Caco-2 (cell line): Measurements from ENCODE around the gene TP63. TPM values are rescaled to one million over a fixed set of nuclear protein-coding genes. Genes with fewer than 3 reads are reported as not detected.

Experiments
- BruUV-seq: library from RNA; stranded (reverse); fragments of 400-500 nt; replicated peaks from 2 replicates; lab custom pipeline; 2021; lab: Mats Ljungman, UMichigan
- CTCF ChIA-PET: fragments of 300-600 bp; sonication (Branson Sonifier 250); formaldehyde crosslinking; loops from one replicate; lab custom pipeline; 2022; ENCODE audit warnings: antibody characterized with exemption; lab: Charles Lee
- POLR2A ChIA-PET: fragments of 300-600 bp; sonication (Branson Sonifier 250); formaldehyde crosslinking; loops from one replicate; lab custom pipeline; 2022; ENCODE audit warnings: antibody characterized with exemption; lab: Charles Lee
- DNase-seq, 2 experiments: peaks; one replicate each; pipeline versions ENCODE4 v3.0.0 to v3.0.0-alpha.2; 2020 to 2022
- H3K27me3 ChIP-seq: replicated peaks from 2 replicates; pipeline ENCODE4 v1.6.0; 2011; ENCODE audit warnings: low read length; ENCODE audit not compliant: control insufficient read depth, insufficient read depth
- H3K36me3 ChIP-seq: 2 replicates; pipeline ENCODE4 v1.5.1; 2011; ENCODE audit warnings: low read length; ENCODE audit not compliant: control insufficient read depth, insufficient read depth
- H3K4me1 ChIP-seq: fragments of 250-450 bp; sonication (Bioruptor Pico); 2 replicates; pipeline ENCODE4 v1.5.1; 2020; ENCODE audit warnings: mild to moderate bottlenecking
- H3K4me3 ChIP-seq: 2 replicates; pipeline ENCODE4 v1.5.1; 2011; ENCODE audit warnings: low read depth, mild to moderate bottlenecking, control low read depth, low read length
- H3K9me3 ChIP-seq: fragments of 250-450 bp; sonication (Bioruptor Pico); 2 replicates; pipeline ENCODE4 v1.5.1; 2020; ENCODE audit warnings: mild to moderate bottlenecking, moderate library complexity
- H3K27ac Mint-ChIP-seq: one replicate; pipeline ENCODE4 v1.8.0; 2022; ENCODE audit warnings: mixed read lengths; ENCODE audit not compliant: unreplicated experiment
- H3K27me3 Mint-ChIP-seq: one replicate; pipeline ENCODE4 v1.8.0; 2022; ENCODE audit warnings: mixed read lengths; ENCODE audit not compliant: insufficient read depth, unreplicated experiment
- H3K36me3 Mint-ChIP-seq: one replicate; pipeline ENCODE4 v1.8.0; 2022; ENCODE audit warnings: mild to moderate bottlenecking, mixed read lengths; ENCODE audit not compliant: insufficient read depth, unreplicated experiment
- H3K4me1 Mint-ChIP-seq: one replicate; pipeline ENCODE4 v1.8.0; 2022; ENCODE audit warnings: low read depth, mixed read lengths; ENCODE audit not compliant: unreplicated experiment
- H3K4me3 Mint-ChIP-seq: one replicate; pipeline ENCODE4 v1.8.0; 2022; ENCODE audit warnings: mild to moderate bottlenecking, moderate library complexity, mixed read lengths; ENCODE audit not compliant: unreplicated experiment
- H3K9me3 Mint-ChIP-seq: one replicate; pipeline ENCODE4 v1.8.0; 2022; ENCODE audit warnings: mixed read lengths; ENCODE audit not compliant: unreplicated experiment
- intact Hi-C: fragments of 100-400 bp; cut with micrococcal nuclease; formaldehyde crosslinking; loops from one replicate; pipeline ENCODE4 v1.10.0; 2022; ENCODE audit not compliant: unreplicated experiment
- total RNA-seq: library from RNA; stranded (reverse); gene quantifications from 2 replicates; pipeline ENCODE4 v1.2.3, GENCODE V29; 2022
- TF ChIP-seq, protein P1 (sequence below), 2 experiments: fragments of 200-600 bp in 1 of 2; IDR thresholded peaks; 1 replicate in 1 of 2; 2 replicates in 1 of 2; pipeline versions ENCODE4 v1.5.1 to v1.8.0; 2011 to 2022; ENCODE audit warnings: antibody characterized with exemption in 1 of 2, control low read depth in 1 of 2, inconsistent platforms in 1 of 2, low read depth in 1 of 2, low read length in 1 of 2, mild to moderate bottlenecking in 1 of 2, moderate library complexity in 1 of 2; ENCODE audit not compliant: insufficient read depth in 1 of 2, severe bottlenecking in 1 of 2, unreplicated experiment in 1 of 2

Gene TP63
- total RNA-seq, 1 experiment from 2014 or later: 1.2 TPM

DNA sequence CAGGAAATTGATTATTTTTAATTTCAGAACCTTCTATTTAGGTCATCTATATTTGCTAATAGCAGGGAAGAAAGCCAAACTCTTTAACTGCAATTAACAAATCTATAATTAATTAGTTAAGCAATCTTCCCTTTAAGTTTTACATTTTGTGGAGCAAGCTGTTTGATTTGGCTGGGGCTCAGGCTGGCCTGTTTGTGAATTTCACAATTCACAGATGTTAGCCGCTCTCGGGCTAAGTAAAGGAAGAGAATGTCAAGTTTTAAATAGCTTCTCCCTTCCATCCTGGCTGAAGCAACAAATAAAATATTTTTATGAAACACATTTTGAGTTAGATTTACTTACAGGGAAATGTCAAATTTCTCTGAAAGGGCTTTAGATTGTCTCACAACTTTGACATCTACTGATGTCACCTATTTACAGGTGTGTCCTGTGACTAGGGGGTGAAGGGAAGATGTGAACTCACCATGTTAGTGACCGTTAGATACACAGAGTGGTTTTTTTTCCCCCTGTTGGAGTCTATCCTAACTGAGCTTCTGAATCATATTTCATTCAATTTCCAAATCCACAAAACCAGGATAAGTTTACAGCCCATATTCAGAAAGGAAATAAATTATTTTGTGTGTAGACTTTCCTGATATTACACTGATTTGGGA is 1.3 kb upstream of the TP63 start:
- no peaks in the 10 kb centered on the region for H3K27me3 ChIP-seq
- no peaks in the 10 kb centered on the region for H3K9me3 ChIP-seq
- H3K4me1 ChIP-seq: no peaks in the 10 kb centered on the region
- no TSS peak for BruUV-seq
- Mint-ChIP-seq H3K27ac (no peak overlapping the region), H3K4me3 (no peak overlapping the region), H3K9me3 (no peaks in the 10 kb centered on the region), H3K36me3 (no peaks in the 10 kb centered on the region), H3K27me3 (peaks cover 3% of the 10 kb centered on the region), H3K4me1 (no peaks in the 10 kb centered on the region)
- TF ChIP-seq, protein P1, sequence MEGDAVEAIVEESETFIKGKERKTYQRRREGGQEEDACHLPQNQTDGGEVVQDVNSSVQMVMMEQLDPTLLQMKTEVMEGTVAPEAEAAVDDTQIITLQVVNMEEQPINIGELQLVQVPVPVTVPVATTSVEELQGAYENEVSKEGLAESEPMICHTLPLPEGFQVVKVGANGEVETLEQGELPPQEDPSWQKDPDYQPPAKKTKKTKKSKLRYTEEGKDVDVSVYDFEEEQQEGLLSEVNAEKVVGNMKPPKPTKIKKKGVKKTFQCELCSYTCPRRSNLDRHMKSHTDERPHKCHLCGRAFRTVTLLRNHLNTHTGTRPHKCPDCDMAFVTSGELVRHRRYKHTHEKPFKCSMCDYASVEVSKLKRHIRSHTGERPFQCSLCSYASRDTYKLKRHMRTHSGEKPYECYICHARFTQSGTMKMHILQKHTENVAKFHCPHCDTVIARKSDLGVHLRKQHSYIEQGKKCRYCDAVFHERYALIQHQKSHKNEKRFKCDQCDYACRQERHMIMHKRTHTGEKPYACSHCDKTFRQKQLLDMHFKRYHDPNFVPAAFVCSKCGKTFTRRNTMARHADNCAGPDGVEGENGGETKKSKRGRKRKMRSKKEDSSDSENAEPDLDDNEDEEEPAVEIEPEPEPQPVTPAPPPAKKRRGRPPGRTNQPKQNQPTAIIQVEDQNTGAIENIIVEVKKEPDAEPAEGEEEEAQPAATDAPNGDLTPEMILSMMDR (IDR thresholded peaks at IDR 0.05; ENCODE audit: insufficient read depth in 1 of 2, low read depth in 1 of 2, low read length in 1 of 2, severe bottlenecking in 1 of 2, unreplicated experiment in 1 of 2): no peak
- no peak overlapping the region for H3K4me3 ChIP-seq
- ChIA-PET POLR2A (no interaction called here), CTCF (no interaction called here)
- DNase-seq: no peak
- H3K36me3 ChIP-seq: no peaks in the 10 kb centered on the region
- intact Hi-C loops: no loop called here

DNA sequence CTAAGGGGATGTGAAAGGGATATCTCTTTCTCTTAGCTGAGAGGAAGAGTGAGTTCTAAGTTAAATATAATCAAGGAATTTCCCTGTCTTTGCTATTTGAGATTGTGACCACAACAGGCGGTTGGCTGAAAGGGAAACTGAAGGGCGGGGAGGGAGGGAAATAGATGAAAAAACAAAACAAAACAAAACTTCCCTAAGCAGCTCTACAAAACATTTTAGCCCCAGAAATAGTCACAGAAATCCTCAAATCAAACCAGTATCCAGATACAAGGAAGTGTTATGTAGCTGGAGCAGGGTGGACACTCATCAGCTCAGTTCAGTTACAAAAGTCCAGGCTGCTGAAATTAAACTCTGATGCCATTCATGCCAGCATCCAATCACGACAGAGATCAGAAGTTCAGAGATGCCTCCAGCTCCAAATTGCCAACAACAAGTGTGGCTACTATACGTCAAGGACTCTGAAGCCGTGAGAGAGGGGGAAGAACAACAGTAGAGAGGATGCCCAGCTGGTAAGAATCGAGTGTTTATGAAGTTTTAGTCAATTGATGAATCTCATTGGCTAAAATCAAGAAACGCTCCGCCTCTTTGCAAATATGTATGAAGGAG is 319 bp upstream of the TP63 start:
- intact Hi-C loops: no loop called here
- H3K9me3 ChIP-seq: no peaks in the 10 kb centered on the region
- TF ChIP-seq, protein P1 (IDR thresholded peaks at IDR 0.05; ENCODE audit: insufficient read depth in 1 of 2, low read depth in 1 of 2, low read length in 1 of 2, severe bottlenecking in 1 of 2, unreplicated experiment in 1 of 2): no peak
- ChIA-PET POLR2A (no interaction called here), CTCF (no interaction called here)
- H3K9me3 Mint-ChIP-seq: no peaks in the 10 kb centered on the region
- H3K27me3 Mint-ChIP-seq: peaks cover 5% of the 10 kb centered on the region
- no peak overlapping the region for H3K4me3 ChIP-seq
- H3K4me1 Mint-ChIP-seq: no peaks in the 10 kb centered on the region
- H3K36me3 Mint-ChIP-seq: no peaks in the 10 kb centered on the region
- DNase-seq: no peak
- BruUV-seq: no TSS peak
- H3K27me3 ChIP-seq: no peaks in the 10 kb centered on the region
- H3K4me1 ChIP-seq: no peaks in the 10 kb centered on the region
- H3K27ac Mint-ChIP-seq: no peak overlapping the region
- H3K4me3 Mint-ChIP-seq: no peak overlapping the region
- no peaks in the 10 kb centered on the region for H3K36me3 ChIP-seq

DNA sequence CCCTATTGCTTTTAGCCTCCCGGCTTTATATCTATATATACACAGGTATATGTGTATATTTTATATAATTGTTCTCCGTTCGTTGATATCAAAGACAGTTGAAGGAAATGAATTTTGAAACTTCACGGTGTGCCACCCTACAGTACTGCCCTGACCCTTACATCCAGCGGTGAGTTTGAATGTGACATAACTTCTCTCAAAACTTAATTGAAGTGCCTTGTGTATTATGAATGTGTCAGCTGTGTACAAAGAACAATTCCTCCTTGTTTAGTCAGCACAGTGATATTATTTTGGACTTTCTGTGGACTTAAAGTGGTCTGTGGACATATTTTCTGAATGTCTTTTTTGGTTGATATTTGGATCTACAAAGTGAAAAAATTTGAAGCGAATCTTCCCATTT is 220 bp downstream of the TP63 start:
- H3K4me3 Mint-ChIP-seq: no peak overlapping the region
- no peaks in the 10 kb centered on the region for H3K4me1 ChIP-seq
- H3K4me3 ChIP-seq: no peak overlapping the region
- H3K27me3 Mint-ChIP-seq: peaks cover 5% of the 10 kb centered on the region
- ChIA-PET POLR2A (no interaction called here), CTCF (no interaction called here)
- TF ChIP-seq, protein P1 (IDR thresholded peaks at IDR 0.05; ENCODE audit: insufficient read depth in 1 of 2, low read depth in 1 of 2, low read length in 1 of 2, severe bottlenecking in 1 of 2, unreplicated experiment in 1 of 2): no peak
- intact Hi-C loops: no loop called here
- H3K27me3 ChIP-seq: no peaks in the 10 kb centered on the region
- H3K27ac Mint-ChIP-seq: no peak overlapping the region
- no peaks in the 10 kb centered on the region for H3K9me3 Mint-ChIP-seq
- H3K36me3 ChIP-seq: no peaks in the 10 kb centered on the region
- DNase-seq: no peak
- no peaks in the 10 kb centered on the region for H3K4me1 Mint-ChIP-seq
- no TSS peak for BruUV-seq
- no peaks in the 10 kb centered on the region for H3K36me3 Mint-ChIP-seq
- H3K9me3 ChIP-seq: no peaks in the 10 kb centered on the region
